ENCODE results near the gene LSS. TPM values are rescaled to one million over a fixed set of nuclear protein-coding genes. Genes with fewer than 3 reads are reported as not detected.
A peak's percentile ranks its signal among the peaks of the same experiment; 100 is the strongest.

LSS gene
- total RNA-seq, 3 donors from 2014 or later (not counting 1 experiment from before 2014, with no cell fraction given) = 59.9 to 82.2 (median 62.7) TPM

DNA sequence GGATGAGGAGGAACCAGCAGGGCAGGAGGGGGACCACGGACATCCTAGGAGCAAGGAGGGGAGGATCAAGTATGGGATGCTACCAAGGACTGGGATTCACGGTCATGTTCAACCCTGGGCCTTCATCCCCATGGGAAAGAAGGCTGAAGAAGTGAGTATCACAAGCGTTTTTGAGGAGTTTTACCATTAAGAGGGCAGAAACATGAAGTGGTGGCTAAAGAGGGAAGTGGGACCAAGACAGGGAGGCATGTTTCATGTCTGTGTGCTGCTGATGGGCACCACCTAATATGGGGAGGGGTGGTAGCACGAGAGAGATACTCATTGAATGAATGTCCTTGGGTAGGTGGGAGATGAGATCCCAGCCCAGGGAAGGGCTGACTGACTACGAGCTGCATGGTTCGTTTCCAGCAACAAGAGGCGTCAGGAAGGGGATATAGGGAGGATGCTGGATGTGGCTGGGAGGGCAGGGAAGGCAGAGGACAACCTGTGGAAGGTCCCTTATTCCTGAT, 11.3 kb upstream of the LSS start:
- Mint-ChIP-seq H3K4me1 (peaks cover 8 to 10% of the 10 kb centered on the region in 2 donors), H3K27ac (no peak overlapping the region), H3K9me3 (no peaks in the 10 kb centered on the region), H3K4me3 (no peak overlapping the region), H3K36me3 (peaks cover 26% of the 10 kb centered on the region), H3K27me3 (ENCODE audit: low read depth in 2 of 2) (no peaks in the 10 kb centered on the region)
- H3K4me3 ChIP-seq (ENCODE audit: low read length) = no peak overlapping the region
- peaks cover 76% of the 10 kb centered on the region for H3K36me3 ChIP-seq (ENCODE audit: control insufficient read depth, insufficient read depth, low read length)
- no peaks in the 10 kb centered on the region for H3K4me1 ChIP-seq (ENCODE audit: control insufficient read depth, insufficient read depth, low read length)
- no peak for DNase-seq
- TF ChIP-seq, protein P1, sequence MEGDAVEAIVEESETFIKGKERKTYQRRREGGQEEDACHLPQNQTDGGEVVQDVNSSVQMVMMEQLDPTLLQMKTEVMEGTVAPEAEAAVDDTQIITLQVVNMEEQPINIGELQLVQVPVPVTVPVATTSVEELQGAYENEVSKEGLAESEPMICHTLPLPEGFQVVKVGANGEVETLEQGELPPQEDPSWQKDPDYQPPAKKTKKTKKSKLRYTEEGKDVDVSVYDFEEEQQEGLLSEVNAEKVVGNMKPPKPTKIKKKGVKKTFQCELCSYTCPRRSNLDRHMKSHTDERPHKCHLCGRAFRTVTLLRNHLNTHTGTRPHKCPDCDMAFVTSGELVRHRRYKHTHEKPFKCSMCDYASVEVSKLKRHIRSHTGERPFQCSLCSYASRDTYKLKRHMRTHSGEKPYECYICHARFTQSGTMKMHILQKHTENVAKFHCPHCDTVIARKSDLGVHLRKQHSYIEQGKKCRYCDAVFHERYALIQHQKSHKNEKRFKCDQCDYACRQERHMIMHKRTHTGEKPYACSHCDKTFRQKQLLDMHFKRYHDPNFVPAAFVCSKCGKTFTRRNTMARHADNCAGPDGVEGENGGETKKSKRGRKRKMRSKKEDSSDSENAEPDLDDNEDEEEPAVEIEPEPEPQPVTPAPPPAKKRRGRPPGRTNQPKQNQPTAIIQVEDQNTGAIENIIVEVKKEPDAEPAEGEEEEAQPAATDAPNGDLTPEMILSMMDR (IDR thresholded peaks at IDR 0.05) = no peak
- no peaks in the 10 kb centered on the region for H3K9me3 ChIP-seq (ENCODE audit: control insufficient read depth, insufficient read depth, low read length)
- no peaks in the 10 kb centered on the region for H3K27me3 ChIP-seq (ENCODE audit: control insufficient read depth, insufficient read depth, low read length)
- H3K27ac ChIP-seq (ENCODE audit: low read length) = no peak overlapping the region
- 93% methylated on average over 7 of the region's 7 CpGs for WGBS (ENCODE audit: insufficient coverage)
- no peak for ATAC-seq
- intact Hi-C loops (cut with micrococcal nuclease) = no loop called here

DNA sequence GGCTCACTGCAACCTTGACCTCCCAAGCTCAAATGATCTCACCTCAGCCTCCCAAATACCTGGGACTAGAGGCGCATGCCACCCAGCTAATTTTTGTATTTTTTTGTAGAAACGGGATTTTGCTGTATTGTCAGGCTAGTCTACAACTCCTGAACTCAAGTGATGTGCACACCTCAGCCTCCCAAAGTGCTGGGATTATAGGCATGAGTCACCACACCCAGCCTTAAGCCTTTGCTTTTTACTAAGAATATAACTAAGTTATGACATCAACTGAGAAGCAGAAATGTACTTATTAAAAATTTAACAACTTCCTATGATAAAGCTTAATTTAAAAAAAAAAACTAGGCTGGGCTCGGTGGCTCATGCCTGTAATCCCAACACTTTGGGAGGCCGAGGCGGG, 8.9 kb upstream of the LSS start:
- no peak for ATAC-seq
- H3K4me3 ChIP-seq (ENCODE audit: low read length) = no peak overlapping the region

DNA sequence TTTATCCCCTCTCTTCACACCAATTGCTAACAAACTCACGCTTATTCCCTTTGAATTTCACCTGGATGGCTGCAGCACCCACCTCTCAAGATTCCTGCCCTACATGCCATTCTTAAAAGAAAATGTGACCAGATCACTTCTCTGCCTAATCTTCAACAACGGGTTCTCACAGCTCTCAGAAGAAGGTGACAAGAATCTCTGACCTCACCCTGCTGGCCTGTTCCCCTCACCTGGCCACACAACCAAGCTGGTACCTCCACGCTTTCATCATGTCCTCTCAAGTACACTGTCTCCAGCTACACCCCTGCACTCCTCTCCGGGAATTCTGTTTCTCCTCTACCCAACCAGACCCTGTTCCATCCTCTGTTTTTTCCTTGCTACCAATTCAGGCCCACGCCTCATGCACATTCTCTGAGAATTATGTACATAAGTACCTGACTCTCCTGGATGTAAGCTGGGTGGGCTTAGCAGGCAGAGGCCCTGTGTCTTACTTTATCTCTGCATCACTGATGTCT, 5.9 kb upstream of the LSS start:
- Mint-ChIP-seq H3K4me3 (peak overlapping the region; percentile 74), H3K27me3 (ENCODE audit: low read depth in 2 of 2) (no peaks in the 10 kb centered on the region), H3K4me1 (peaks cover 55% of the 10 kb centered on the region in 2 donors), H3K36me3 (peaks cover 16% of the 10 kb centered on the region), H3K27ac (peak overlapping the region; percentile 79 to 92), H3K9me3 (no peaks in the 10 kb centered on the region)
- ATAC-seq (no peak), DNase-seq (no peak)
- Histone ChIP-seq H3K4me1 (ENCODE audit: control insufficient read depth, insufficient read depth, low read length) (peaks cover 14% of the 10 kb centered on the region), H3K27me3 (ENCODE audit: control insufficient read depth, insufficient read depth, low read length) (no peaks in the 10 kb centered on the region), H3K4me3 (ENCODE audit: low read length) (no peak overlapping the region), H3K9me3 (ENCODE audit: control insufficient read depth, insufficient read depth, low read length) (no peaks in the 10 kb centered on the region), H3K36me3 (ENCODE audit: control insufficient read depth, insufficient read depth, low read length) (peaks cover 34% of the 10 kb centered on the region), H3K27ac (ENCODE audit: low read length) (peak overlapping the region; percentile 32)
- WGBS (ENCODE audit: insufficient coverage) = 75% methylated on average over 5 of the region's 5 CpGs
- TF ChIP-seq, protein P1 (IDR thresholded peaks at IDR 0.05) = no peak
- intact Hi-C loops (cut with micrococcal nuclease) = no loop called here

More for the DNA sequence above, 8.9 kb upstream of the LSS start:
- DNase-seq = no peak
- no peak overlapping the region for H3K27ac Mint-ChIP-seq
- Histone ChIP-seq H3K27ac (ENCODE audit: low read length) (no peak overlapping the region), H3K9me3 (ENCODE audit: control insufficient read depth, insufficient read depth, low read length) (no peaks in the 10 kb centered on the region), H3K4me1 (ENCODE audit: control insufficient read depth, insufficient read depth, low read length) (peaks cover 10% of the 10 kb centered on the region), H3K36me3 (ENCODE audit: control insufficient read depth, insufficient read depth, low read length) (peaks cover 59% of the 10 kb centered on the region), H3K27me3 (ENCODE audit: control insufficient read depth, insufficient read depth, low read length) (no peaks in the 10 kb centered on the region)
- H3K9me3 Mint-ChIP-seq = no peaks in the 10 kb centered on the region
- no peaks in the 10 kb centered on the region for H3K27me3 Mint-ChIP-seq (ENCODE audit: low read depth in 2 of 2)
- WGBS (ENCODE audit: insufficient coverage) = no CpG with 5 or more reads among the region's 5 CpGs
- H3K4me1 Mint-ChIP-seq = peaks cover 27 to 32% of the 10 kb centered on the region in 2 donors
- TF ChIP-seq, protein P1 (IDR thresholded peaks at IDR 0.05) = no peak
- peaks cover 20% of the 10 kb centered on the region for H3K36me3 Mint-ChIP-seq
- H3K4me3 Mint-ChIP-seq = no peak overlapping the region
- intact Hi-C loops (cut with micrococcal nuclease) = no loop called here

DNA sequence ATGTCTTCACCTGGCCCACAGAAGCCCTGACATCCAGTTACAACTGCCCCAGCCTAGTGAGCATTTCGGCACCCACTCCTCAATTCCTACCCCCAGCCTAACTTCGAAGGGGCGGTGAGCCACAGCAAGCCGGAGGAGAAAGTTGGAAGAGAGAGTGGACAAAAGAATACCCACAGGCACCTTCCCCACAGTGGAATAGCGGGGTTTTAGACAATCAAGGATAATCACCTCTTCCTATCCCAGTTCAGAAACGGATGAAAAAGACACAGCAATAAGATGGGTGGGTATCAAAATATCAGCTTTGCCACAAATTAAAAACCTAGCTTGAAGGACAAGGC, 1.3 kb upstream of the LSS start:
- intact Hi-C loops (cut with micrococcal nuclease) = loop anchor here (2.0 kb wide), 2 partner anchors 23 to 45 kb away; partner anchors contain the start of gene SPATC1L
- Mint-ChIP-seq H3K9me3 (no peaks in the 10 kb centered on the region), H3K27ac (peak overlapping the region; percentile 79 to 88), H3K4me3 (peak overlapping the region; percentile 65), H3K27me3 (ENCODE audit: low read depth in 2 of 2) (no peaks in the 10 kb centered on the region), H3K36me3 (peaks cover 4% of the 10 kb centered on the region), H3K4me1 (peaks cover 88 to 89% of the 10 kb centered on the region in 2 donors)
- TF ChIP-seq, protein P1 (IDR thresholded peaks at IDR 0.05) = no peak
- WGBS (ENCODE audit: insufficient coverage) = 96% methylated on average over 3 of the region's 6 CpGs
- Histone ChIP-seq H3K9me3 (ENCODE audit: control insufficient read depth, insufficient read depth, low read length) (no peaks in the 10 kb centered on the region), H3K4me3 (ENCODE audit: low read length) (peak overlapping the region; percentile 35), H3K27me3 (ENCODE audit: control insufficient read depth, insufficient read depth, low read length) (no peaks in the 10 kb centered on the region), H3K27ac (ENCODE audit: low read length) (no peak overlapping the region), H3K4me1 (ENCODE audit: control insufficient read depth, insufficient read depth, low read length) (peaks cover 30% of the 10 kb centered on the region), H3K36me3 (ENCODE audit: control insufficient read depth, insufficient read depth, low read length) (peaks cover 7% of the 10 kb centered on the region)
- ATAC-seq (no peak), DNase-seq (no peak)

Measured in natural killer cell (primary cell).